ENCODE data around the gene DNAJC13.

DNAJC13 gene

DNA sequence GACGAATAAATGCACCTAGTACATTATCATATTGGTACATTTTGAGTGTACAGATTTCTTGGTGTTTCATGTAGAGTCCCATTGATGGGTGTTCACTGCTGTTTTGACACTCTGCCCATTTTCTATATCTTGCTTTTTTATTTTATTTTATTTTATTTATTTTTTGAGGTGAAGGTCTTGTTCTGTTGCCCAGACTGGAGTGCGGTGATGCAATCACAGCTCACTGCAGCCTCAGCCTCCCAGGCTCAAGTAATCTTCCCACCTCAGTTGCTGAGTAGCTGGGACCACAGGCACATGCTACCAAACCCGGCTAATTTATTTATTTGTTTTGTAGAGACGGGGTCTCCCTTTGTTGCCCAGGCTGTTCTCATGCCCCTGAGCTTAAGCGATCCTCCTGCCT lies 44.2 kb downstream of the DNAJC13 start:
- no peak for DNase-seq (ENCODE audit: low read depth in 2 of 2)

GRCh38 chr3:132464066-132464465 lies 46.8 kb downstream of the DNAJC13 start:
- DNase-seq (ENCODE audit: low read depth in 2 of 2): no peak

DNA sequence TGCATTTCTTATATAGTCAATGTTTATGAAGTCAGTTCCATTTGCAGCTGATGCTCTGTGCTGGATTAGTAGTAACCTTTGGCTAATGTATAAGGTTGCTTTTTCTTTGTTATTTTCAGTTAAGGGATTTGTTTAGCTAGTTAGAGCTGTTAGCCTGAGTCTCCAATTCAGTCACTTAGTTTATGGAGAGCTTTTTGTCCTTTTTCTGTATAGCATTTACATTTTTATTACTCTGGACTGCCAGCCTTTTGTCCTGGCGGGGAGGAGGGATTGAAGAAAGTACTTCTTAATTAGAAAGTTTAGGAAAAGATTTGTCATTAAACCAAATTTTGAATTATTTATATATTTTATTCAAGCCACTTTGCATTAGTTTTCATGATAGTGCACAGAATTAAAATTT lies 52.0 kb downstream of the DNAJC13 start:
- DNase-seq (ENCODE audit: low read depth in 2 of 2): no peak

GRCh38 chr3:132486099-132486498 lies 68.8 kb downstream of the DNAJC13 start:
- DNase-seq (ENCODE audit: low read depth in 2 of 2): no peak

- no peak for DNase-seq (ENCODE audit: low read depth in 2 of 2)
Observed at GRCh38 chr3:132488151-132488550, 70.8 kb downstream of the DNAJC13 start.

GRCh38 chr3:132499071-132499470 lies 81.8 kb downstream of the DNAJC13 start:
- DNase-seq (ENCODE audit: low read depth in 2 of 2): no peak

DNA sequence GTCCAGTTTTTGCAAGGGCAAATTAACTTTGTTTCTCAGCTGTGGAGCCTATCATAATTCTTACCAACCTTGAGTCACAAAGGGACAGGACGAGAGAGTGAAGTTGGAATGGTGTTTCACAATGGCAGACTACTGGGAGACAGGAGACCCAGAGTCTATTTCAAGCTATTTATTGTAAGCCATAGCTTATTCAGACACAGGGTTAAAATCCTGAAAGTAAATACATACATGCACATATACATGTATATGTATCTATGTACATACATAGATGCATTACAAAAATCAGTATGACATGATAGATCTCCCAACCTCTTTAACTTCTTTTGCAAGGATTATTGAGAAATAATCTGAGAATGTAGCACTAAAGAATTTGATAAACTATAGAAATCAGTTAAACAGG lies 86.3 kb downstream of the DNAJC13 start:
- no peak for DNase-seq (ENCODE audit: low read depth in 2 of 2)

DNA sequence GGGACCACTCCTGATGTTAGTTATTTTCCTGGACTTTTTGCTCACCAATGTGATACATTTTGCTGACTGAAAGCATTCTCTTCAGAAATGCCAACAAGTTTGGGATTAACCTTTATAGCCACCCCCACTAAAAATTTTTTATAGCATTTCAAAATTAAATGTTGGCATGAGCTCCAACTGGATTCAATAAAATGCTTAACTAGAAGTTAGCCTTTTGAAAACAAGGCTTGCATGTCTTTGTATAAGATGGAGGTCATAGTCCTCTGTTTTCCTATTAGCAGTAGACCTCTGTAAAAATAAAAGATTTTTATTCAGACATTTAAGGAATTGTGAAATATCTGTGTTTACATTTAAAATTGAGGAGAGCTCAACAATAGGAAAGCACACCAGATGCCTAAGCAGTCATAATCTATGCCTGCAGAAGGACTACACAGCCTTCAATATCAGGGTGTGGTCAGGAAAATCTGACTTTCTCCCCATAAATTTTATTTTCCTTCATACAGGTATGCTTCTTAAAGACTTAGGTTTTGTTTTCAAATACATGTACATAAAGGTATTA lies 87.2 kb downstream of the DNAJC13 start:
- DNase-seq (ENCODE audit: low read depth in 2 of 2): no peak

DNA sequence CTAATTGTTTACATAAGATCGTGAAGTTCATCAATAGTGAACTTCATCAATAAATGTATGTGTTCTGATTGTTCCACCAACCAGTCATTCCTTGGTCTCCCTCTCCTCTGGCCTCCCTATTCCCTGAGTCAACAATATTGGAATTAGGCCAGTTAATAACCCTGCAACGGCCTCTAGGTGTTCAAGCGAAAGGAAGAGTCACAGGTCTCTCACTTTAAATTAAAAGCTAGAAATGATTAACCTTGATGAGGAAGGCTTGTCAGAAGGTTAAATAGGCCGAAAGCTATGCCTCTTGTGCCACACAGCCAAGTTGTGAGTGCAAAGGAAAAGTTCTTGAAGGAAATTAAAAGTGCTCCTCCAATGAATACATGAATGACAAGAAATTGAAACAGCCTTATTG lies 90.4 kb downstream of the DNAJC13 start:
- no peak for DNase-seq (ENCODE audit: low read depth in 2 of 2)

GRCh38 chr3:132509096-132509495 lies 91.8 kb downstream of the DNAJC13 start:
- no peak for DNase-seq (ENCODE audit: low read depth in 2 of 2)

DNA sequence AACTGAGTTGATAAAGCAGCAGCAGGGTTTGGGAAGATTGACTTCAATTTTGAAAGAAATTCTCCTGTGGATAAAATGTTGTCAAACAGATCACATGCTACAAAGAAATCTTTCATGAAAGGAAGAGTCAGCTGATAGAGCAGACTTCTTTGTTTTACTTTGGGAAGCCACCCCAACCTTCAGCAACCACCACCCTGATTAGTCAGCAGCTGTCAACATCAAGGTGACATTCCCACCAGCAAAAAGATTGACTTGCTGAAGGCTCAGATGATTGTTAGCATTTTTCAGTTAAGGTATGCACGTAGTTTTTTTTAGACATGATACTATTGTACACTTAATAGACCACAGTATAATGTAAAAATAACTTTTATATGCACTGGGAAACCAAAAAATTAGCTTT lies 92.2 kb downstream of the DNAJC13 start:
- no peak for DNase-seq (ENCODE audit: low read depth in 2 of 2)

- DNase-seq (ENCODE audit: low read depth in 2 of 2): no peak
Observed at GRCh38 chr3:132513057-132513456, 95.8 kb downstream of the DNAJC13 start.

DNA sequence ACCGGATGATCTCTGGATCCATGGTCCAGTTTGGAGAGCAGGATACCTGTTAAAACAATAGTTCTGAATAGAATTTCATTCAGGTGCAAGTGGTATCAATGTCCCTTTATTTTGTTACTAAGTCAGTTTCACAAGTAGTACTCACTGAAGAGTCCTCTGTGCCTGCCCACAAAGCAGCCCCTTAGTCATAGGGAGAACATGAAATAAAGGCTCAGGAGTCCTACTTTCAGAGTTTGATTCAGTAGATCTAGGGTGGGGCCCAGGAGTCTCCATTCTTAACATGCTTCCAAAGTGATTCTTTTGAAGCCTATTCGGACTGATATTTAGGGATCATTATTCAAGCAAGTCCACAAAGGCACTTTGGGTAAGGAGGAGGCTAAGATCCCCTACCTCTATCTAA lies 100.0 kb downstream of the DNAJC13 start:
- DNase-seq (ENCODE audit: low read depth in 2 of 2): no peak

DNA sequence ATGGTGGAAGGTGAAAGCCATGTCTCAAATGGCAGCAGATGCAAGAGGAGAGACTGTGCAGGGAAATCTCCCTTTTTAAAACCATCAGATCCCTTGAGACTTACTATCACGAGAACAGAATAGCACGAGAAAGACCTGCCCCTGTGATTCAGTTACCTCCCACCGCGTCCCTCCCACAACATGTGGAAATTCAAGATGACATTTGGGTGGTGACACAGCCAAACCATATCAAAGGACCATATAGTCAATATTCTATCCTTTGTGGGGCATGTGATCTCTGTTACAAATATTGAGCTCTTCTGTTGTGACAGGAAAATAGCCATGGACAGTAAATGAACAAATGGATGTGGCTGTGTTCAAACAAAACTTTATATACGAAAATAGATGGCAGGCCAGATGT lies 102.6 kb downstream of the DNAJC13 start:
- DNase-seq (ENCODE audit: low read depth in 2 of 2): peak in 1 of 2 donors; percentile 8

- DNase-seq (ENCODE audit: low read depth in 2 of 2): no peak
Observed at GRCh38 chr3:132521901-132522300, 104.6 kb downstream of the DNAJC13 start.

GRCh38 chr3:132522353-132522752 lies 105.1 kb downstream of the DNAJC13 start:
- DNase-seq (ENCODE audit: low read depth in 2 of 2): no peak

DNA sequence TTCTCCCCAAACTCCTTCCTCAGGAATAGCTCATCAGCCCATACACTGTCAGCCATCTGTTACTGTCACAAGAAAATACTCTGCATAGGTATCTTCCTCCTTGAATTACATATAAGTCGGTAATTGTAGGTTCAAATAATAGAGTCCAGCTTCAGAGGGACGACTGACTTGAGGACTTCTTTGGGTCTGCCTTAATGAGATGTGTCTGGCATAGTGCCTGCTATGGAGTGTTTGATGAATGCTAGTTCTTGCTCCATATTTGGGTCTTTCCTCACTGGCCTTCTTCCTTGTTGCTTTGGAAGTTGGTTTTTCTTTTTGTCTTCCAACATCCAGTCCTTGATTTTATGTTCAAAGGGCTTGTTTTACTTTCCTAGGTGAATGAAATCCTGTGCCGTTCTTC lies 113.3 kb downstream of the DNAJC13 start:
- DNase-seq (ENCODE audit: low read depth in 2 of 2): no peak

DNA sequence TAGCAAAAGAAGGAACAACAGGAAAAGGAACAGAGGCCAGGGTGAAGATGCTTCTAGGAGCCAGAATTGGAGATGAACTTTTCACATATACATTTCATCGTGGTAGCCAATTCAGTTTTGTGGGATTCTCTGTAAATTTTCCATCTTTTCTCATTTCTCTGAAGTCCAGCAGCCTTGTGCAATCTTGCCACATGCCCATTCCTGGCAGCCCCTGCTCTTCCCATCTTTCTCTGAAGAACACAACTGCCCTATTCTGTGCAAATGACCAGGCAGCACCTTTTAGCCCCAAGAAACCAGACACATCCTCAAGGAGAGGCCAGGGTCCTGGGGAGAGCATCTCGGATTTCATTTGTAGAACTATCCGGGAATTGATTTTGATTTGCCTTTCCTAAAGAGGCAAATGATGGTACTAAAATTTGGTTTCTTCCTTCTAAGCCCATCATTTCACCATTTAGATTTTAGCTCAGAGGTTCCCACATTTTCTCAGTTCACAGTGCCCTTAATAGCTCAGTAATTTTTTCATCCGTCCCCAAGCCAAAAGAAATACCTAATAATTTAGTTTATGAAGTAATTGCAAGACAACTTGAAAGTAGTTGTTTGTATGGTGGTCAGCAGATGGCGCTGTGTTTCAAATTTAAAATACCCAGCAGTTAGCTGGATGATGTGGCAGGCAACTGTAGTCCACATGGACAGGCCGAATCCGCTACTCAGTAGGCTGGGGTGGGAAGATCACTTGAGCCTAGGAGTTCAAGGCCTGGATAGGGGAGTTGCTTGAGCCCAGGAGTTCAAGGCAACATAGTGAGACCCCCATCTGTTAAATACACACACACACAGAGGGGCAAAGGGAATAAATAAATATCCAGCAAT lies 118.5 kb downstream of the DNAJC13 start:
- DNase-seq (ENCODE audit: low read depth in 2 of 2): peak in 1 of 2 donors; percentile 39

- DNase-seq (ENCODE audit: low read depth in 2 of 2): no peak
Observed at GRCh38 chr3:132536442-132537153, 119.3 kb downstream of the DNAJC13 start.

- no peak for DNase-seq (ENCODE audit: low read depth in 2 of 2)
Observed at GRCh38 chr3:132537297-132537696, 120.0 kb downstream of the DNAJC13 start.

DNA sequence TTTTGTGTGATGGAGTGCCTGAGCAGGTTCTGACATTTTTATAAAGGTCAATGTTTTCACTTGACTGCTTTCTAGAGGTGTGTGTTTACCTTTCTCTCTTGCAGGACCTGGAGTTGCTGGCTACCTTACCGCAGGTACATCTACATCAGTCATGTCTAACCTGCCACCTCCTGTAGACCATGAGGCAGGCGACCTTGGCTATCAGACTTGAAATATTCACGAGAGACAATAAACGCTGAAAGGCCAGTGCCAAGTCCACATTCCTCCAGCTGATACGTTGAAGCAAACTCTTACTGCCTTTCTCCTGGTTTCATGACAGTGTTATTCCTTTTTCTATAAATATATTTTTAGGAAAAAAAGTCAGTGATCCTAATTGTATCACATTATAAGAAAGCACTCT lies 120.8 kb downstream of the DNAJC13 start:
- no peak for DNase-seq (ENCODE audit: low read depth in 2 of 2)

- no peak for DNase-seq (ENCODE audit: low read depth in 2 of 2)
Observed at GRCh38 chr3:132539681-132540080, 122.4 kb downstream of the DNAJC13 start.

GRCh38 chr3:132542577-132542976 lies 125.3 kb downstream of the DNAJC13 start:
- DNase-seq (ENCODE audit: low read depth in 2 of 2): no peak
